ENCODE results near the gene UBAP1. TPM values are rescaled to one million over a fixed set of nuclear protein-coding genes. Genes with fewer than 3 reads are reported as not detected.

UBAP1 gene
- polyA plus RNA-seq, 1 of the 3 experiments (the other 2 are of a cell fraction): 26.3 TPM

DNA sequence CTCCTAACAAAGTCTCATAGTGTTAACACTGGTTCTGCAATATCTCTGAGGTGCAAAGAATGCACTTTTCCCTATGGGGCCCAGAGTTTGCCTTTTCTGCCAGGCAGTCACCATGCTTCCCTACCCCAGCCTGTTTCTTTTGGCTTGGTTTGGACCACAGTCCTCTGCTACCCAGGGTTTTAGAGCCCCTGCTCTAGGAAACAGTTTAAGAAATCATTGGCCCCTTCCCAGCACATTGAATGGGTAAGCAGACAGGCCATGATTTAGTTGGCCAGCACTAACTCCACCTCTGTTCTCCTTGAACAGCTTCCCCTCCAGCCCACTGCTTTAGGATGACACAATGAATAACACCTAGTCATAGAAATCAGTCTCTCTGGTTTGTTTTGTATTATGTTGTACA is 73.2 kb downstream of the UBAP1 start (continued):
- TF ChIP-seq, protein P1, sequence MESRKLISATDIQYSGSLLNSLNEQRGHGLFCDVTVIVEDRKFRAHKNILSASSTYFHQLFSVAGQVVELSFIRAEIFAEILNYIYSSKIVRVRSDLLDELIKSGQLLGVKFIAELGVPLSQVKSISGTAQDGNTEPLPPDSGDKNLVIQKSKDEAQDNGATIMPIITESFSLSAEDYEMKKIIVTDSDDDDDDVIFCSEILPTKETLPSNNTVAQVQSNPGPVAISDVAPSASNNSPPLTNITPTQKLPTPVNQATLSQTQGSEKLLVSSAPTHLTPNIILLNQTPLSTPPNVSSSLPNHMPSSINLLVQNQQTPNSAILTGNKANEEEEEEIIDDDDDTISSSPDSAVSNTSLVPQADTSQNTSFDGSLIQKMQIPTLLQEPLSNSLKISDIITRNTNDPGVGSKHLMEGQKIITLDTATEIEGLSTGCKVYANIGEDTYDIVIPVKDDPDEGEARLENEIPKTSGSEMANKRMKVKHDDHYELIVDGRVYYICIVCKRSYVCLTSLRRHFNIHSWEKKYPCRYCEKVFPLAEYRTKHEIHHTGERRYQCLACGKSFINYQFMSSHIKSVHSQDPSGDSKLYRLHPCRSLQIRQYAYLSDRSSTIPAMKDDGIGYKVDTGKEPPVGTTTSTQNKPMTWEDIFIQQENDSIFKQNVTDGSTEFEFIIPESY (IDR thresholded peaks at IDR 0.05; ENCODE audit: borderline replicate concordance, low read depth): no peak
- TF ChIP-seq, protein P2, sequence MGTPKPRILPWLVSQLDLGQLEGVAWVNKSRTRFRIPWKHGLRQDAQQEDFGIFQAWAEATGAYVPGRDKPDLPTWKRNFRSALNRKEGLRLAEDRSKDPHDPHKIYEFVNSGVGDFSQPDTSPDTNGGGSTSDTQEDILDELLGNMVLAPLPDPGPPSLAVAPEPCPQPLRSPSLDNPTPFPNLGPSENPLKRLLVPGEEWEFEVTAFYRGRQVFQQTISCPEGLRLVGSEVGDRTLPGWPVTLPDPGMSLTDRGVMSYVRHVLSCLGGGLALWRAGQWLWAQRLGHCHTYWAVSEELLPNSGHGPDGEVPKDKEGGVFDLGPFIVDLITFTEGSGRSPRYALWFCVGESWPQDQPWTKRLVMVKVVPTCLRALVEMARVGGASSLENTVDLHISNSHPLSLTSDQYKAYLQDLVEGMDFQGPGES (IDR thresholded peaks at IDR 0.05; ENCODE audit: low read depth, low read length): no peak
- TF ChIP-seq NRF1 (IDR thresholded peaks at IDR 0.05; ENCODE audit: low read depth, low read length) (no peak), TAF1 (IDR thresholded peaks at IDR 0.05; ENCODE audit: borderline replicate concordance, low read depth, low read length) (no peak), GABPA (IDR thresholded peaks at IDR 0.05; ENCODE audit: low read depth) (no peak), MEF2A (IDR thresholded peaks at IDR 0.05; ENCODE audit: borderline replicate concordance, low read depth) (no peak), RAD21 (IDR thresholded peaks at IDR 0.05; ENCODE audit: low read length) (no peak), POLR2AphosphoS5 (IDR thresholded peaks at IDR 0.05; ENCODE audit: low read depth, low read length) (no peak), EP300 (IDR thresholded peaks at IDR 0.05; ENCODE audit: borderline replicate concordance in 1 of 2, low read depth in 1 of 2, low read length in 1 of 2) (no peak), ELF1 (IDR thresholded peaks at IDR 0.05) (no peak), FOSL2 (IDR thresholded peaks at IDR 0.05; ENCODE audit: borderline replicate concordance, low read depth) (no peak), JUND (IDR thresholded peaks at IDR 0.05) (no peak)

DNA sequence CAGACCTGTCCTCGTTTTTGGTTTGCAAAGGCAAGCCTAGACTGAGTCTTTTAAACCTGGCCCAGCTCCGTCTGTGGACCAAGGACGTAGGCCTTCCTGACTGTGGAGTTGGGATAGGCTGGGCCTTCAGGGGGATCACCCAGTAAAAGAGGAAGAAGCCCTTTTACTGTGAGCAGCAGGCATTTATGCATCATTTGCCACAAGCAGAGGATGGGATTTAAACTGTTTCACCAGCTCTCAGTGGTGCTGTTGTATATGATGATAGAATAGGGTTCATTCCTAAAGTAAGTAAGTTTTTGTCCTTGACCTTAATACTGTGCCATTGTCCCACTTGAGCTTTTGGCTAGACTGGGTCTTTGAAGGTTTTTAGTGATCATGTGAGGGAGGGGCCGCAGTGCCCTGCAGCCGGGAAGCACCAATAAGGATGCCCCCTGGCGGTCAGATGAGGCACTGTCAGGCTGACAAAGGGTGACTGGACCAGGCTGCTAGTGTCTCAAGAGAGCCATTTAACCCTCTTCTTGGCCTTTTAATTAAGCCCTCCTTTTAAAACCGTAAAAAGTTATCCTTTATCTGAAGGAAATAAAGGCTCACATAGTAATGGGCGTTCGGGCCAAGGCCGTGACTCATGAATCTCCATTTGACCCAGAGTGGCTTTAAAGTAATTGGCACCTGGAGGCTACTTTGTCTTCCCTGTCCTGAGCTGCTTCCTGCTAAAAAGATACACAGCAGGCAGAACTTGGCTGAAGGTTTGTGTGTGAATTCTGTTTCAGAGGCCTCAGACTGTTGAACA is 74.0 kb downstream of the UBAP1 start:
- ChIA-PET POLR2A (no interaction called here), CTCF (interaction anchor here (0.6 to 4.5 kb wide), 33 partner anchors 9 to 629 kb away, joined by 3 to 24 read pairs (median 4); partner anchors contain the start of genes UBAP1 and UBAP2)
- Histone ChIP-seq H3K27ac (ENCODE audit: low read depth in 2 of 2, low read length in 1 of 2) (peak overlapping the region; percentile 34 to 69; a peak in 3 of 4 replicates), H3K36me3 (replicated peaks in 1 of 2; ENCODE audit: control insufficient read depth in 1 of 2, insufficient read depth in 2 of 2, low read length in 1 of 2) (peaks cover 3 to 70% of the 10 kb centered on the region in 2 experiments), H3K9me2 (no peaks in the 10 kb centered on the region), H3K9me3 (no peaks in the 10 kb centered on the region), H3K4me3 (ENCODE audit: low read depth in 2 of 2, low read length in 1 of 2) (peak overlapping the region in 1 of 2 experiments; percentile 16; a peak in 1 of 4 replicates), H3K27me3 (ENCODE audit: insufficient read depth) (no peaks in the 10 kb centered on the region), H3K79me2 (ENCODE audit: insufficient read depth) (peaks cover 14% of the 10 kb centered on the region), H3K4me2 (no peak overlapping the region), H2AFZ (ENCODE audit: low read depth) (no peak overlapping the region), H3K9ac (no peak overlapping the region), H3F3A (replicated peaks; ENCODE audit: insufficient read depth) (peaks cover 22% of the 10 kb centered on the region), H3K4me1 (ENCODE audit: control insufficient read depth in 1 of 2, insufficient read depth in 2 of 2, low read depth in 1 of 2, low read length in 1 of 2) (peaks cover 17 to 25% of the 10 kb centered on the region in 2 experiments; a peak in 3 of 4 replicates), H4K20me1 (ENCODE audit: insufficient read depth) (peaks cover 8% of the 10 kb centered on the region; the same call in 1 of the 2 replicates)
- peak; percentile 72 for DNase-seq
- peak; percentile 68 for TF ChIP-seq SMC3 (IDR thresholded peaks at IDR 0.05; ENCODE audit: low read depth, low read length)
- peak; percentile 57 for TF ChIP-seq RAD21 (IDR thresholded peaks at IDR 0.05; ENCODE audit: low read length)
- TF ChIP-seq, protein P2 (IDR thresholded peaks at IDR 0.05; ENCODE audit: low read depth, low read length): no peak
- TF ChIP-seq RFX5 (IDR thresholded peaks at IDR 0.05; ENCODE audit: low read length): no peak
- TF ChIP-seq FOXJ3 (CRISPR knock-in tag; IDR thresholded peaks at IDR 0.05): no peak
- TF ChIP-seq, protein P3, sequence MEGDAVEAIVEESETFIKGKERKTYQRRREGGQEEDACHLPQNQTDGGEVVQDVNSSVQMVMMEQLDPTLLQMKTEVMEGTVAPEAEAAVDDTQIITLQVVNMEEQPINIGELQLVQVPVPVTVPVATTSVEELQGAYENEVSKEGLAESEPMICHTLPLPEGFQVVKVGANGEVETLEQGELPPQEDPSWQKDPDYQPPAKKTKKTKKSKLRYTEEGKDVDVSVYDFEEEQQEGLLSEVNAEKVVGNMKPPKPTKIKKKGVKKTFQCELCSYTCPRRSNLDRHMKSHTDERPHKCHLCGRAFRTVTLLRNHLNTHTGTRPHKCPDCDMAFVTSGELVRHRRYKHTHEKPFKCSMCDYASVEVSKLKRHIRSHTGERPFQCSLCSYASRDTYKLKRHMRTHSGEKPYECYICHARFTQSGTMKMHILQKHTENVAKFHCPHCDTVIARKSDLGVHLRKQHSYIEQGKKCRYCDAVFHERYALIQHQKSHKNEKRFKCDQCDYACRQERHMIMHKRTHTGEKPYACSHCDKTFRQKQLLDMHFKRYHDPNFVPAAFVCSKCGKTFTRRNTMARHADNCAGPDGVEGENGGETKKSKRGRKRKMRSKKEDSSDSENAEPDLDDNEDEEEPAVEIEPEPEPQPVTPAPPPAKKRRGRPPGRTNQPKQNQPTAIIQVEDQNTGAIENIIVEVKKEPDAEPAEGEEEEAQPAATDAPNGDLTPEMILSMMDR (IDR thresholded peaks at IDR 0.05): peak; percentile 89
- 65% methylated on average over 8 of the region's 10 CpGs for WGBS (ENCODE audit: low lambda C conversion rate)

Data from SK-N-SH (cell line).